Keratinocyte (primary cell): Measurements from ENCODE around the gene FAM241A. TPM values are rescaled to one million over a fixed set of nuclear protein-coding genes. Genes with fewer than 3 reads are reported as not detected.

Experiments
- DNase-seq: peaks from one replicate; pipeline ENCODE4 v3.0.0-alpha.2; 2011; ENCODE audit warnings: low read depth, missing footprints, low spot score
- FAIRE-seq: peaks from 2 replicates; lab custom pipeline; 2011; peaks lifted over from hg19 to GRCh38; lab: Jason Lieb, UNC
- H2AFZ ChIP-seq: 2 replicates; pipeline ENCODE4 v1.6.0; 2012; ENCODE audit warnings: low read length, control low read depth, inconsistent platforms; ENCODE audit not compliant: control insufficient read depth
- H3K27ac ChIP-seq: 2 replicates; pipeline ENCODE4 v1.5.1; 2011; ENCODE audit warnings: low read length; ENCODE audit not compliant: control insufficient read depth, insufficient read depth
- H3K27me3 ChIP-seq: 3 replicates; pipeline ENCODE4 v1.6.0; 2011; ENCODE audit warnings: low read length; ENCODE audit not compliant: control insufficient read depth, insufficient read depth; ENCODE audit errors: extremely low read depth
- H3K36me3 ChIP-seq, 2 experiments: 2 replicates in 1 of 2; 3 replicates in 1 of 2; pipeline ENCODE4 v1.5.1; 2011; ENCODE audit warnings: low read length in 2 of 2, mild to moderate bottlenecking in 1 of 2; ENCODE audit not compliant: control insufficient read depth in 2 of 2, insufficient read depth in 2 of 2; ENCODE audit errors: extremely low read depth in 1 of 2
- H3K4me1 ChIP-seq: 3 replicates; pipeline ENCODE4 v1.5.1; 2011; ENCODE audit warnings: low read length; ENCODE audit not compliant: control insufficient read depth, insufficient read depth; ENCODE audit errors: extremely low read depth
- H3K4me2 ChIP-seq: 3 replicates; pipeline ENCODE4 v1.6.0; 2011; ENCODE audit warnings: low read depth, low read length; ENCODE audit not compliant: control insufficient read depth, insufficient read depth; ENCODE audit errors: extremely low read depth
- H3K4me3 ChIP-seq, 3 experiments: fragments of 200-600 bp in 1 of 3; sonication (generic) in 1 of 3; 2 replicates in 2 of 3; 3 replicates in 1 of 3; pipeline ENCODE4 v1.5.1; 2011 to 2016; ENCODE audit warnings: low read length in 3 of 3, mild to moderate bottlenecking in 3 of 3, control low read depth in 2 of 3, inconsistent platforms in 1 of 3, low read depth in 1 of 3, mixed read lengths in 1 of 3, mixed run types in 1 of 3, moderate library complexity in 1 of 3; ENCODE audit not compliant: control insufficient read depth in 2 of 3, insufficient read depth in 2 of 3; ENCODE audit errors: extremely low read depth in 1 of 3
- H3K79me2 ChIP-seq: 2 replicates; pipeline ENCODE4 v1.6.0; 2012; ENCODE audit warnings: low read length; ENCODE audit not compliant: control insufficient read depth, insufficient read depth
- H3K9ac ChIP-seq: 3 replicates; pipeline ENCODE4 v1.6.0; 2011; ENCODE audit warnings: low read length; ENCODE audit not compliant: control insufficient read depth, insufficient read depth; ENCODE audit errors: extremely low read depth
- H3K9me1 ChIP-seq: 3 replicates; pipeline ENCODE4 v1.6.0; 2011; ENCODE audit warnings: low read length; ENCODE audit not compliant: control insufficient read depth, insufficient read depth; ENCODE audit errors: extremely low read depth
- H3K9me3 ChIP-seq: 2 replicates; pipeline ENCODE4 v1.5.1; 2012; ENCODE audit warnings: low read depth, low read length; ENCODE audit not compliant: control insufficient read depth
- H4K20me1 ChIP-seq: 3 replicates; pipeline ENCODE4 v1.6.0; 2011; ENCODE audit warnings: low read length; ENCODE audit not compliant: control insufficient read depth, insufficient read depth; ENCODE audit errors: extremely low read depth
- EZH2 ChIP-seq: IDR thresholded peaks from one replicate; pipeline ENCODE4 v1.6.1; 2012; ENCODE audit warnings: inconsistent platforms, mild to moderate bottlenecking, low read length, moderate library complexity
- dilution Hi-C: fragments of 300-500 bp; cut with MboI; formaldehyde crosslinking; loops from one replicate; pipeline ENCODE4 v1.7.0; 2020; ENCODE audit warnings: low sequenced_read_pairs; ENCODE audit not compliant: extremely low pct_ligation_motif_present
- polyA plus RNA-seq, 5 experiments: library from polyadenylated mRNA; depleted of rRNA in 3 of 5; stranded (reverse) in 3 of 5; stranded (forward) in 1 of 5; unstranded in 1 of 5; fragments of >200 nt; gene quantifications; 1 replicate in 1 of 5; 2 replicates in 3 of 5; 3 replicates in 1 of 5; pipeline versions ENCODE4 v1.2.1 to v1.2.3, GENCODE V29; 2011 to 2012; ENCODE audit warnings: missing spikeins in 2 of 5, low read depth in 1 of 5, low replicate concordance in 1 of 5
- TF ChIP-seq, protein P1 (sequence below), 3 experiments: IDR thresholded peaks in 1 of 3; conservative IDR thresholded peaks in 1 of 3; optimal IDR thresholded peaks in 1 of 3; 2 replicates in 2 of 3; 3 replicates in 1 of 3; pipeline versions ENCODE3 to v1.5.1; 2011; ENCODE audit warnings: low read length in 3 of 3, mild to moderate bottlenecking in 3 of 3, moderate library complexity in 2 of 3, control low read depth in 1 of 3, inconsistent platforms in 1 of 3; ENCODE audit not compliant: insufficient read depth in 2 of 3; ENCODE audit errors: extremely low read depth in 1 of 3

FAM241A gene
- polyA plus RNA-seq, 1 donor (not counting 4 experiments of a cell fraction or from before 2014, with no cell fraction given): 2.9 TPM

GRCh38 chr4:112219826-112220366, 74.6 kb downstream of the FAM241A start:
- Histone ChIP-seq H3K79me2 (no peaks in the 10 kb centered on the region), H3K4me2 (no peak overlapping the region), H3K9ac (no peak overlapping the region), H3K27me3 (no peaks in the 10 kb centered on the region), H3K4me3 (no peak overlapping the region), H3K4me1 (no peaks in the 10 kb centered on the region), H4K20me1 (no peaks in the 10 kb centered on the region), H2AFZ (no peak overlapping the region), H3K9me1 (no peaks in the 10 kb centered on the region), H3K9me3 (no peaks in the 10 kb centered on the region), H3K36me3 (no peaks in the 10 kb centered on the region), H3K27ac (no peak overlapping the region)
- TF ChIP-seq, protein P1, sequence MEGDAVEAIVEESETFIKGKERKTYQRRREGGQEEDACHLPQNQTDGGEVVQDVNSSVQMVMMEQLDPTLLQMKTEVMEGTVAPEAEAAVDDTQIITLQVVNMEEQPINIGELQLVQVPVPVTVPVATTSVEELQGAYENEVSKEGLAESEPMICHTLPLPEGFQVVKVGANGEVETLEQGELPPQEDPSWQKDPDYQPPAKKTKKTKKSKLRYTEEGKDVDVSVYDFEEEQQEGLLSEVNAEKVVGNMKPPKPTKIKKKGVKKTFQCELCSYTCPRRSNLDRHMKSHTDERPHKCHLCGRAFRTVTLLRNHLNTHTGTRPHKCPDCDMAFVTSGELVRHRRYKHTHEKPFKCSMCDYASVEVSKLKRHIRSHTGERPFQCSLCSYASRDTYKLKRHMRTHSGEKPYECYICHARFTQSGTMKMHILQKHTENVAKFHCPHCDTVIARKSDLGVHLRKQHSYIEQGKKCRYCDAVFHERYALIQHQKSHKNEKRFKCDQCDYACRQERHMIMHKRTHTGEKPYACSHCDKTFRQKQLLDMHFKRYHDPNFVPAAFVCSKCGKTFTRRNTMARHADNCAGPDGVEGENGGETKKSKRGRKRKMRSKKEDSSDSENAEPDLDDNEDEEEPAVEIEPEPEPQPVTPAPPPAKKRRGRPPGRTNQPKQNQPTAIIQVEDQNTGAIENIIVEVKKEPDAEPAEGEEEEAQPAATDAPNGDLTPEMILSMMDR (optimal IDR thresholded peaks at IDR 0.05 in 1 of 3, IDR thresholded peaks at IDR 0.05 in 1 of 3, conservative IDR thresholded peaks at IDR 0.05 in 1 of 3; ENCODE audit: extremely low read depth in 1 of 3, insufficient read depth in 2 of 3, low read length in 3 of 3): no peak
- TF ChIP-seq EZH2: no peak
- dilution Hi-C loops: no loop called here
- DNase-seq: no peak
- no peak for FAIRE-seq

DNA sequence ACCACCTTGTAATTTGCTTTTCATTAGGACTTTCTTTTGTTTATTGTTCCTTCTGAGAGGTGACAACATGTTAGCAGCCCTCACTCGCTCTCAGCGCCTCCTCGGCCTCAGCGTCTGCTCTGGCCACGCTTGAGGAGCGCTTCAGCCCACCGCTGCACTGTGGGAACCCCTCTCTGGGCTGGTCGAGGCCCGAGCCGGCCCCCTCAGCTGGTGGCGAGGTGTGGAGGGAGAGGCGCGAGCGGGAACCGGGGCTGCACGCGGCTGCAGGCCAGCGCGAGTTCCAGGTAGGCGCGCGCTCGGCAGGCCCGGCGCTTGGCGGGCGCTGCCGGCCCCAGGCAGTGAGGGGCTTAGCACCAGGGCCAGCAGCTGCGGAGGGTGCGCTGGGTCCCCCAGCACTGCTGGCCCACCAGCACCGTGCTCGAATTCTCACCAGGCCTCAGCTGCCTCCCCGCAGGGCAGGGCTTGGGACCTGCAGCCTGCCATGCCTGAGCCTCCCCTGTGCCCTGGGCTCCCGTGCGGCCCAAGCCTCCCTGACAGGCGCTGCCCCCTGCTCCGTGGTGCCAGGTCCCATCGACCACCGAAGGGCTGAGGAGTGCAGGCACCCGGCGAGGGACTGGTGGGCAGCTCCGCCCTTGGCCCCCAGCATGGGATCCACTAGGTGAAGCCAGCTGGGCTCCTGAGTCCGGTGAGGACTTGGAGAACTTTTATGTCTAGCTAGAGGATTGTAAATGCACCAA, 77.1 kb downstream of the FAM241A start:
- DNase-seq (no peak), FAIRE-seq (no peak)
- Histone ChIP-seq H3K79me2 (no peaks in the 10 kb centered on the region), H2AFZ (no peak overlapping the region), H4K20me1 (no peaks in the 10 kb centered on the region), H3K27me3 (no peaks in the 10 kb centered on the region), H3K36me3 (no peaks in the 10 kb centered on the region), H3K27ac (no peak overlapping the region), H3K4me1 (no peaks in the 10 kb centered on the region), H3K9ac (no peak overlapping the region), H3K9me3 (no peaks in the 10 kb centered on the region), H3K9me1 (no peaks in the 10 kb centered on the region), H3K4me2 (no peak overlapping the region), H3K4me3 (no peak overlapping the region)
- no peak for TF ChIP-seq EZH2
- dilution Hi-C loops: no loop called here
